SHP77 treated with DMSO at 0.1 percent for 48 hours (cell line): ENCODE results near the gene NXPE3.
A peak's percentile ranks its signal among the peaks of the same experiment; 100 is the strongest.

ENCODE experiments used
- DNase-seq: peaks from one replicate; lab custom pipeline; 2025; lab: John Stamatoyannopoulos, UW

The NXPE3 gene

DNA sequence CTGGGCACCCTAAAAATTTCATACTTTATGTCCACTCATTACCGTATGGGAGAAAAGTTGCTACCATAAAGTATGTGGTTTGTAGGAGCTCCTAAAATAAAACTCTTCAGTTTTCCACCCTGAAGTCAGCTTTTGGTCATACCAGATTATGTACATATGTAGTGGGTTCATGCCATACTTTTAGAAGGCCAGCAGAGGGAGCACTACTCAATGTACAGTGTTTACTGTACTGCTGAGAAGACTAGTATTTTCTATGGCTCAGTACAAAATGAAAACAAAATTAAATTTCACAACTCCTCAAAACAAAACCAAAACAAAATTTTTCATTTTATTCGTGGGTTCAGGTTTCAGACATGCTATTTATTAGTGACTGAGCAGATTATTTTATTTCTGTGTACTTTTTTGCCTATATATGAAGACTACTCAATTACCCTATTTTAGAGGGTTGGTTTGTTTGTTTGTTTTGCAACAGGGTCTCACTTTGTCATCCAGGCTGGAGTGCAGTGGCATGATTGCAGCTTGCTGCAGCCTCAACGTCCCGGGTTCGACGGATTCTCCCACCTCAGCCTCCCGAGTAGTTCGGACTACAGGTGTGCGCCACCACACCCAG is 24.3 kb downstream of the NXPE3 start:
- peak; percentile 43 for DNase-seq

DNA sequence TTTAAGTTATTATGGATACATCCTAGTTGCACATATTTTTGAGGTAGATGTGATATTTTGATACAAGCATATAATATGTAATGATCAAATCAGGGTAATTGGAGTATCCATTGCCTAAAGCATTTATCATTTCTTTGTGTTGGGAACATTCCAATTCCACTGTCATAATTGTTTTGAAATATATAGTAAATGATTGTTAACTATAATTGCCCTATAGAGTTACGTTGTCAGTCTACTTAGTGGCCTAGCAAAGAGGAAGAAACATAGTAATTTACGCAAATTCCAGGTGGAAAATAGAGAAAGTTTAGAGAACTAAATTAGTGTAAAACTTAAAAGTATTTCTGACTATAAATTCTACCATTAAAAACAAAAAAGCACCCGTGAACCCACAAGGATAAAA is 24.9 kb downstream of the NXPE3 start:
- no peak for DNase-seq

- no peak for DNase-seq
Measured at GRCh38 chr3:101806491-101806890, 27.5 kb downstream of the NXPE3 start.

GRCh38 chr3:101807888-101808287 is 28.9 kb downstream of the NXPE3 start:
- DNase-seq = no peak

DNA sequence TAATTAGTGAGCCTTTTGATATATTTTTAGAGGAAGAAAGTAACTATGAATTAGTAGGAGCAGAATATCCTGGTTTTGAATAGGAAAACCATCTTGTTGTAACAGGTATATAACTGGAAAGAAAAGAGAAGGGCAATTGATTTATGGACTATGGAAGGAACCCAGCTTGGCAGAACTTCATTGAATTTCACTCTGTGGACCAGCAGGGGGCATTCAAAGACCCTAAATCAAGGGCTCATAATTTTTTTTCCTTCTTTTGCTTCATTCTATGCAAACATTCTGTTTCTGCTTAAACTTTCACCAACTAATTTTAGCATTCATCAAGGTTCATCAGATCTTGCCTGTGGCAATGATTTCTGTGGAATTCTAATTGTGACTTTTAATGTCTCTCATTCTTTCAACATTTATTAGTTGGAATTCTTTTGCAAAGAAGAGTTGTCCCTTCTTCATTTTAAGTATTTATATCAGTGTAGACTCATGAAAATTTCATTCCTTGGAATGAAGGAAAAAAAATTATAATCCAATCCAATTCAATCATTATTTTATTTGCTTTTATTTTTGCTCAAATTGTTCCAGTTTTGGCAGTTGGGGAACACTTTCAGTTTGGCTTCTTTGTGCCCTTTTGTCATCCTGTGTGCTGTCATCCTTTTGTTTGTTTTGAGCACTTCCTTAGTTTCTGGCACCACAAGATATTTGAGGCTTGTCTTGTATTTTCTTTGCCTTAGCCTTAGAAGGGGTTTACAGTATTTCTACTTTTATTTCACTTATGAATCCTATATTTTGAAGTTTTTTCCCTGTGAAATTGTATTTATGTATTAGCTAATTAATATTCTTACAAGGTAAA is 30.4 kb downstream of the NXPE3 start:
- DNase-seq = no peak

DNA sequence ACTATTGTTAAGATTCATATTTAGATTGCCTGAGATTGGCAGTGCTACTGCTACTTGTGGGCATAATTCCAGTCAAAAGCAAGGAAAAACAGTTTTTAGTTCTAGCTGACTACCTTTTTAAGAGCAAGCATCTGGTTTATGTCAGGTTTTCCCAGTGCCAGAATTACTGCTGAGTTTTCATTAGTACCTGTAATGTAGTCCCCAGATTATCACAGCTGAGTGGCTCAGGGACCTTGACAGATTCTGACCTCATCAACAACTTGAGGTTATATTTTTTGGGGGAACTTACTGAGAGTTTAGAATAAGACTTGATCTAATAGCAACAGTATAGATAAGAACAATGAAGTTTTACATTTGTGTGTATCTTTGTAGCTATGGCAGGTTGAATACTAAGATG is 31.0 kb downstream of the NXPE3 start:
- no peak for DNase-seq

DNA sequence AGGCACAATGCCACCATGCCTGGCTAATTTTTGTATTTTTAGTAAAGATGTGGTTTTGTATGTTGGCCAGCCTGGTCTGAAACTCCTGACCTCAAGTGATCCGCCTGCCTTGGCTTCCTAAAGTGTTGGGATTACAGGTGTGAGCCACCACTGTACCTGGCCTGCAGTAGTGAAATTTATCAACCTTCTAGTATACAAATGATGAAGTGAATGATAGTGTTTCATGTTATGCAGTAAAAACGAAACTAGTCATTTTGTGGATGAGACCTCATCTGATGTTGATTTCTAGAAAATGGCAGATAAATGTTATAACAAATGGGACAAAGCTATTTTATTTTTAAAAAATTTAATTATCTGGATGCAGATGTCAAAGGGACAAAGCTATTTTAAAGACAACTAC is 32.9 kb downstream of the NXPE3 start:
- DNase-seq = no peak

DNA sequence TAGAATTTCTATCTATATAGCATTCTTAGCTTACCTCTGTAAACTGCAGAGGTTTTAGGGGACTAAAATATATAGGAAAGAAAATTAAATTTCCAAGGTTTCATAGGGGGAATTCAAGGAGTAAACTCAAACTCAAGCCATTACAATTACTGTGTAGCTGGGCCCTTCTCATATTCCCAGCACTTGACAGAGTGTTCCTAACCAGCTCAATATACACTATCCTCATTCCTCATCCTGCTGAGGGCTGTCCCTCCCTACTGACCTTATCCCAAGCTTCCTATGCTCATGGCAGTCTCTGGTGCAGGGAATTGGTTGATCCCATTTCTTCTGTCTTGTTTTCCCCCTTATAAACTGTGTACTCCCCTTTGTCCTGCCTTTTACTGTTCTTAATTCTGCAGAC is 33.9 kb downstream of the NXPE3 start:
- no peak for DNase-seq

GRCh38 chr3:101813817-101814440 is 34.9 kb downstream of the NXPE3 start:
- no peak for DNase-seq

DNA sequence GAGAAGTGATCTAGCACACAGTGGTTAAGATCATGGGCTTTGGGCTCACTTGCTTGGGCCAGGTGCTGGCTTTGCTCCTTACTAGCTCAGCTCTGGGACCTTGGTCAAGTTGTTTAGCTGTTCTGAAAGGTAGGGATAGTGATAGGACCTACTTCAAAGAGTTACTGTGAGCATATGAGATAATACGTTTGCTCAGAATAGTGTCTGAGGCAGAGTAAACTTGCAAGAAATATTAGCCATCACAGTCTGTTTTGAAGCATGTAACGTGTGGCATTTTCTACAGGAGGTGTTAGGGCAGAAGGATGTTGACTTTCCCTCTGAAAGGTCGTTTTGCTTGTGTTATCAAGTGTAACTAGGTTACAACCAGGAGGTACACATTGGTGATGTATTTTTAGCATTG is 35.8 kb downstream of the NXPE3 start:
- no peak for DNase-seq

GRCh38 chr3:101816215-101817149 is 37.5 kb downstream of the NXPE3 start:
- no peak for DNase-seq

DNA sequence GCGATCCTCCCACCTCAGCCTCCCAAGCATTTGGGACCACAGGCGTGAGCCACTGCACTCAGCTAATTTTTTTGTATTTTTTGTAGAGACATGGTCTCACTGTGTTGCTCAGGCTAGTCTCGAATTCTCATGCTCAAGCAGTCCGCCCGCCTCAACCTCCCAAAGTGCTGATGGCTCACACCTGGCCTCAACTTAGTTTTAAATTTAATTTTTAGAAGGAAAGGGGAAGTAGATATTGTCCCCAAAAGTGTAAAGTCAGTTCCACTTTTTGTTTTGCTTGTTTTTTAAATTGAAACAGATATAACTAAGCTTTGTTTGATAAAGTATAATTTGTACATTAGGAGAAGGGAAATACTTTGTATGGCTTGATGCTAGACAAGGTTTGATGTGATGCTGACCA is 39.0 kb downstream of the NXPE3 start:
- no peak for DNase-seq

- no peak for DNase-seq
Measured at GRCh38 chr3:101819649-101820206, 40.7 kb downstream of the NXPE3 start.

DNA sequence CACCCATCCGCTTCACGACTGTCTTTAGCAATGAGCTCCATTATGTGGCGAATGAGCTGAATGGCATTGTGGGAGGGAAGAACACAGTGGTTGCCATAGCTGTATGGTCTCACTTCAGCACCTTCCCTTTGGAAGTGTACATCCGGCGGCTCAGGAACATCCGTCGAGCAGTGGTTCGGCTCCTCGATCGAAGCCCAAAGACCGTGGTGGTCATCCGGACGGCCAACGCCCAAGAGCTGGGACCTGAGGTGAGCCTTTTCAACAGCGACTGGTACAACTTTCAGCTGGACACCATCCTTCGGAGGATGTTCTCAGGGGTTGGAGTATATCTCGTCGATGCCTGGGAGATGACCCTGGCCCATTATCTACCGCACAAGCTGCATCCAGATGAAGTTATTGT is 42.5 kb downstream of the NXPE3 start:
- DNase-seq = no peak

GRCh38 chr3:101823525-101823924 is 44.5 kb downstream of the NXPE3 start:
- no peak for DNase-seq

DNA sequence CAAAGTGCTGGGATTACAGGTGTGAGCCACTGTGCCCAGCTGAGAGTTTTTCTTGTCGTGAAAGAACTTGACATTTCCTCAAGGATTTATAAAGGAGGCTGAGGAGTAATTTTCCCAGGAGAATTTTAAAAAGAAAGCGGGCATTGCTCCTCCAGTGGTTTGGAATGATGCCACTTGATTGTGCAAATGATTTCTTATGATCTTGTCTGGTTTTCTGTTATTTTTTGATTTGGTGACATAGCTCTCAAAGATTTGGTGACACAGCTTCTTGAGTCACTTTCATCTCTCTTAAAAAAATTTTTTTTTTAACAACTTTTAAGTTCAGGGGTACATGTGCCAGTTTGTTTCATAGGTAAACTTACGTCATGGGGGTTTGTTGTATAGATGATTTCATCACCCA is 45.7 kb downstream of the NXPE3 start:
- DNase-seq = no peak

GRCh38 chr3:101825904-101826445 is 47.0 kb downstream of the NXPE3 start:
- no peak for DNase-seq

DNA sequence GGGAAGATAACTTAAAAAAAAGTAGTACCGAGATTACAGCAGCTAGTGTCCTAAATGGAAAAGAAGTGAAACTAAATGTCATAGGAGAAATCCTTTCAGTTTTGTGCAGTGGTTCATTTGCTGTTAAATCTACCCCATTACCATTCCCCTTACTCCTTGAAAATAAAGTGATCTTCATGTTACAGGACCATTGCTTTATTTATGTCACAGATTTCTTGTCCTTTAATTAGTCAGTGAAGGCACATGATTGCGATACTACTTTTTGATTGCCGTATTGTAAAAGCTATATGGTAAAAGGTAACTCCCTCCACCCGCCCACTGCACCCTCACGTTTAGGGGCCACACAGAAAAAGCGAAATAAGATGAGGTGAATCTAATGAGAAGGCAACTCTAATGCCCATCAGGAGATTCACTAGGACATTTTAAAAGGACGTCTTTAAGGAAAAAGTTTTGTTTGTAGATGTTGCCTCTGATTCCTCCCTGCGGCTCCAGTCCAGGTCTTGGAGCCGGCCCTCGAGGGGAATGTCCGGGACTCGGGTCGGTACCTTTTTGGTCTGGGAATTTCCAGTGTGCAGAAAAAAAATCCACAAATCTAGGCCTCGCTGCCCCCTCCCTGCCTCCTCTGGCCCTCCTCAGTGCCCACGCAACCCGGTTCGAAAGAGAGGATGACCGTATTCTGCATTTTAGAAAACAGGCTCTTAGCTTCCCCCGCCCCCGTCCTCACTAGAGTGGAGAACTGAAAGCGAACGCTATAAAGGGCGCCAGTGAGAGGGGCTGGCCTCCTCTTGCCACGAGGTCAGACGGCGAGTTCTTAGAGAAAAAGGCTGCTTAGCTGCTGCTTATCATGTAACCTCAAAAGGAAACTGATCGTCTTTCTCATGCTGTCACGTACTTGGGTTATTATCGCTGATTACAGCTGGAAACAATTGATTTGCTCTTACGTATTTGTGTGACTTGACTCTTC is 48.5 kb downstream of the NXPE3 start:
- no peak for DNase-seq

DNA sequence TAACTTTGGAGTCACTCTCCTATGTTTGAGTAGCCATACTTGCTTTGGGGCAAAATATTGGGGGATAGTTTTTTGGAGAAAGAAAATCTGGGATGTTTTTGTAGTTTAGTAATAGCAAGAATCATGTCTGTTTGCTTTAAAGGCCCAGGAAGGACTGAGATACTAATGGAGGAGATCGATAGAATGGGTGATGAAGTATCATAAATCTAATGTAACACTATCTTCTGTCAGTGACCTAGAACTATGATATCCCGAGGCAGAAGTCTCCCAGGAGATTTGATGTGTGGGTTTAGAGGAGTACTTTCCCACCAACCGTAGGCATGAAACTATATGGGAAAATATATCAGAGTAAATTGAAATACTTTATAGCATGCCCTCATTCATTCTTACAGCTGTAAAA is 49.3 kb downstream of the NXPE3 start:
- DNase-seq = no peak

GRCh38 chr3:101828691-101829436 is 49.9 kb downstream of the NXPE3 start:
- DNase-seq = peak; percentile 40
